PFSK-1 (cell line): ENCODE results near the gene TSKU.

Source experiments
- FOXP2 ChIP-seq: optimal IDR thresholded peaks from 2 replicates; pipeline ENCODE3; 2011; ENCODE audit warnings: borderline replicate concordance, control low read depth, inconsistent platforms; ENCODE audit not compliant: insufficient read depth; ENCODE audit errors: extremely low read length, extremely low read depth
- POLR2AphosphoS5 ChIP-seq: IDR thresholded peaks from 2 replicates; pipeline ENCODE4 v1.6.1; 2012; ENCODE audit warnings: low read depth, mild to moderate bottlenecking, control low read depth, low read length, moderate library complexity
- REST ChIP-seq, 2 experiments: IDR thresholded peaks; 2 replicates each; pipeline versions ENCODE4 v1.6.1 to v1.8.0; 2011 to 2012; ENCODE audit warnings: low read depth in 2 of 2, low read length in 2 of 2, control low read depth in 1 of 2, inconsistent platforms in 1 of 2, mild to moderate bottlenecking in 1 of 2, moderate library complexity in 1 of 2; ENCODE audit not compliant: insufficient read depth in 1 of 2
- SIN3A ChIP-seq: IDR thresholded peaks from 2 replicates; pipeline ENCODE4 v1.6.1; 2012; ENCODE audit warnings: mild to moderate bottlenecking, low read length, moderate library complexity, borderline replicate concordance; ENCODE audit not compliant: insufficient read depth
- TAF1 ChIP-seq: IDR thresholded peaks from 2 replicates; pipeline ENCODE4 v1.6.1; 2012; ENCODE audit warnings: low read length, control low read depth, borderline replicate concordance; ENCODE audit not compliant: insufficient read depth

The TSKU gene

GRCh38 chr11:76744186-76745043 is 38.7 kb upstream of the TSKU start:
- TF ChIP-seq REST (IDR thresholded peaks at IDR 0.05; ENCODE audit: insufficient read depth in 1 of 2, low read depth in 2 of 2, low read length in 2 of 2) = no peak
- no peak for TF ChIP-seq FOXP2
- no peak for TF ChIP-seq POLR2AphosphoS5
- TF ChIP-seq SIN3A = no peak

- TF ChIP-seq REST (IDR thresholded peaks at IDR 0.05; ENCODE audit: insufficient read depth in 1 of 2, low read depth in 2 of 2, low read length in 2 of 2) (no peak), FOXP2 (no peak), POLR2AphosphoS5 (no peak), SIN3A (no peak), TAF1 (no peak)
Measured at GRCh38 chr11:76745044-76745376, 38.1 kb upstream of the TSKU start.

DNA sequence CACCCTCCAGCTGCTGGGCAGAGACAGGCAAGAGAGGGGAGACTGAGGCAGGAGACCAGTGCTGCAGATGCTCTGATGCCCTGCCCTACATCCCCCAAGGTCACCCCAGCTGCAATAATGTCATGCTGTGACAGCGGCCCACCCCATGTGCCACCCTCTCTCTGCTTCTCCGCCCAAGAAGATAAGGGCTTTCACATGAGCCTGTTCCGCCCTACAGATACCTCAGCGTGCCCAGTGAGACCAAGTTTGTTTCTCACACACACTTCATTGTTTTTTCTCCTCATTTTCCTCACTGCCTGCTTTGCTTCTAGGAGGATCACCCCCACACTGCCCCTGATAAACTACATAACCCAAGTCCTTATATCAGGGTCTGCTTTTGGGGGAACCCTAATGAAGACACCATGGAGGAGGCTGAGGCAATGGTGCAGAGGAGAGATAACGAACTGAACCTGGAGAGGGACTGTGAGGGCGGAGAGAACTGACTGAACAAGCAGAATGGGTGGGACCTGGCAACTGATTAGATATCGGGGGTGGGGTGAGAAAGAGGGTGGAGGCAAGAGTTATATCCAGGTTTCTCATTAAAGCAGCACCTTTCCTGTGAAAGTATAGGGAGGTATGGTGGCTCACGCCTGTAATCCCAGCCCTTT is 37.5 kb upstream of the TSKU start:
- no peak for TF ChIP-seq REST (IDR thresholded peaks at IDR 0.05; ENCODE audit: insufficient read depth in 1 of 2, low read depth in 2 of 2, low read length in 2 of 2)
- TF ChIP-seq TAF1 = no peak
- TF ChIP-seq FOXP2 = no peak
- TF ChIP-seq SIN3A = no peak
- TF ChIP-seq POLR2AphosphoS5 = no peak

DNA sequence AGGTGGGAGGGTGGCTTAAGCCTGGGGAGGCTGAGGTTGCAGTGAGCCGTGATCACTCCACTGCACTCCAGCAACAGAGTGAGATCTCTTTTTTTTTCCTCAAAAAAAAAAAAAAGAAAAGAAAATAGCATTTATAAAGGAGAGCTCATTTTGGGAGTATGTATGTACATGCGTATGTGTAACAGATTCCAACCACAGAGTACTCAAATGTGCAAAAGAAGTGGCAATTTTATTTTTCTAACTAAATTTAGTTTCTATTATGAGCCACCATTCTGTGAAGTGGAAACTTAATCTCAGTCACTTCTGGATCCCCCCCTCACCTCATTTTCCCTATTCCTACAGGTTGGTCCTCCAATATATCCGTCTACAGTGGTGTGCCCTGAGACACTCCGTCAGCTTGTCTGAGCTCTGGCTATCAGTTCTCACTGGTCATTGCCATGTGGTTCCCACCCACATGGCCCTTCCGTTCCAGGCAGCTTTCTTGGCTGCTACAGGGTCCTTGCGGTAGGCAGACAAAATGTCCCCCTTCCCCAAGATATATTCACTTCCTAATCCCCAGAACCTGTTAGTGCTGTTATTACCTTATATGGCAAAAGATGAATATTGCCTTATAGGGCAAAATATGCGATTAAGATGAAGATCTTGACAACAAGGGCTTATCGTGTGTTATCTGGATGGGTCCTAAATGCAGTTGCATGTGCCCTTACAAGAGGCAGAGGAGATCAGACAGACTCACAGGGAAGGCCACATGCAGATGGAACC is 35.8 kb upstream of the TSKU start:
- TF ChIP-seq REST (IDR thresholded peaks at IDR 0.05; ENCODE audit: insufficient read depth in 1 of 2, low read depth in 2 of 2, low read length in 2 of 2) (no peak), FOXP2 (no peak), SIN3A (no peak), TAF1 (no peak), POLR2AphosphoS5 (no peak)
